ENCODE results near the gene SLX9.

- TF ChIP-seq CTCF (conservative IDR thresholded peaks at IDR 0.05; ENCODE audit: low read depth, low read length) (peak; percentile 35), EZH2 (IDR thresholded peaks at IDR 0.05; ENCODE audit: low read length, unreplicated experiment) (no peak)
Observed at GRCh38 chr21:44927587-44928461, 12.0 kb upstream of the SLX9 start.
